ENCODE measurements around the gene ARHGEF11. TPM values are rescaled to one million over a fixed set of nuclear protein-coding genes. Genes with fewer than 3 reads are reported as not detected.
A peak's percentile ranks its signal among the peaks of the same experiment; 100 is the strongest.

ARHGEF11 gene
- total RNA-seq, 1 donor from 2014 or later = 21.0 TPM

- DNase-seq (ENCODE audit: low read depth in 2 of 2) = no peak
Observed at GRCh38 chr1:157047062-157047410, 1.5 kb upstream of the ARHGEF11 start.

- no peak for DNase-seq (ENCODE audit: low read depth in 2 of 2)
Observed at GRCh38 chr1:157044326-157044725, 1.2 kb downstream of the ARHGEF11 start.

DNA sequence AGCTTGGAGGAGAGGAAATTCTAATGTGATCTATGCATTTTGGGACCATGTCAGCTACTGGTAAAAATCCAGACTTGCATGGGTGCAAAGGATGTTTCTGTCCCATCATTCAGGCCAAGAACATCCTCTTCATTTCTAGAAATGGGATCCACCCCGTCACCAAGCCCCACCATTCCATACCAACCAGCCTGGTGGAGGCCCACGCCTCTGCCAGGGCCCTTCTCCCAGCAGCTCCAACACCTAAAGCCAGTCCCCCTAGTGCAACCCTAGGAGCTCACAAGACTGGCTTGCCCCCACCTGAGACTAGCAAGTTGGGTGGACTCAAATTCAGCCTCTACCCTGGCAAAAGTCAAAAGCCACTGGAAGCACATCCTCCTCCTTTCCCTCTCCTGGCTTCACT lies 1.9 kb downstream of the ARHGEF11 start:
- DNase-seq (ENCODE audit: low read depth in 2 of 2) = no peak

DNA sequence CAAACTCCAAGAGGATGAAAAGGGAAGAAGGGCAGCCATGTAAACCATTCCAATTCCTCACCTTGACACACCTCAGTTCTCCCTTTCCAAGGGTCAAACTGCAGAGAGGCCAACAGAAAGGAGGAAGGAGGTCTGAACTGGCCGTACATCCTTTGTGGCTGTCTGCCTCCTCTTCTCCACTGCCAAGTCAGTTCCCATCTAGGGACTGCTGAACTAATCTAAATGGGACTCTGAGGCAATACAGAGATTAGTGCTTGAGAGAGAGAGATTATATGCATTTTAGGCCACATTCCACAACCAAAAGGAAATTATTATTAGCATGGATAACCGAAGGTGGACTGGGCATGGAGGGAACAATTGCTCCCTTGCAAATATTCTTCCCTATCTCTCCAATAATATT lies 2.7 kb downstream of the ARHGEF11 start:
- no peak for DNase-seq (ENCODE audit: low read depth in 2 of 2)

- peak; percentile 26 to 67 for DNase-seq (ENCODE audit: low read depth in 2 of 2)
Observed at GRCh38 chr1:157040802-157041201, 4.7 kb downstream of the ARHGEF11 start.

GRCh38 chr1:157035121-157035520 lies 10.4 kb downstream of the ARHGEF11 start:
- DNase-seq (ENCODE audit: low read depth in 2 of 2) = no peak

- peak in 1 of 2 donors; percentile 56 for DNase-seq (ENCODE audit: low read depth in 2 of 2)
Observed at GRCh38 chr1:157034137-157034800, 11.3 kb downstream of the ARHGEF11 start.

GRCh38 chr1:157033357-157033876 lies 12.1 kb downstream of the ARHGEF11 start:
- DNase-seq (ENCODE audit: low read depth in 2 of 2) = no peak

DNA sequence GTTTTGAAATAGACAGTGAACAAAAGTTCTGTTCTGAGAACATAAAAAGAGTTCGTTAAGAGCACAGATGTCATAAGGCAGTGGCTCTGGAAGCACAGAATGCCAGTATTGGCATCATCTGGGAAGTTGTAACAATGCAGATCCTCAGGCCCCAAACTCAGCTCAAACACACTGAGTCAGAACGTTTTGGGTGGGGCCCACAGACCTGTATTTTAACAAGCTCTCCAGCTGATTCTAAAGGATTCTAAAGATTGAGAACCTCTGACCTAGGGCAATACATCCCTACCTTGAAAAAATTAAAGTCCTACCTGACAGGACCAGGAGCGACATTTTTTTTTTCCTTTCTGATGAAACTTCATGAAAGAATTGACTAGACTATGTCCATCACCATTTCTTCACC lies 13.2 kb downstream of the ARHGEF11 start:
- no peak for DNase-seq (ENCODE audit: low read depth in 2 of 2)

GRCh38 chr1:157030728-157031127 lies 14.8 kb downstream of the ARHGEF11 start:
- no peak for DNase-seq (ENCODE audit: low read depth in 2 of 2)

DNA sequence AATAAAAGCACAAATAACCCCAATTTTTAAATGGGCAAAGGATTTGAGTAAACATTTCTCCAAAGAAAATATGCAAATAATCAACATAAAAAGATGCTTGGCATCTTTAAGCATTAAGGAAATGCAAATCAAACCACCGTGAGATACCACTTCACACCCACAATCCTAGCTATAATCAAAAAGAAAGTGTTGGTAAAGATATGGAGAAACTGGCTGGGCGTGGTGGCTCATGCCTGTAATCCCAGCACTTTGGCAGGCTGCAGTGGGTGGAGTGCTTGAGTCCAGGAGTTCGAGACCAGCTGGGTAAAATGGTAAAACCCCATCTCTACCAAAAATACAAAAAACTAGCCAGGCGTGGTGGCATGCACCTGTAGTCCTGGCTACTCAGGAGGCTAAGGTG lies 16.9 kb downstream of the ARHGEF11 start:
- DNase-seq (ENCODE audit: low read depth in 2 of 2) = no peak

DNA sequence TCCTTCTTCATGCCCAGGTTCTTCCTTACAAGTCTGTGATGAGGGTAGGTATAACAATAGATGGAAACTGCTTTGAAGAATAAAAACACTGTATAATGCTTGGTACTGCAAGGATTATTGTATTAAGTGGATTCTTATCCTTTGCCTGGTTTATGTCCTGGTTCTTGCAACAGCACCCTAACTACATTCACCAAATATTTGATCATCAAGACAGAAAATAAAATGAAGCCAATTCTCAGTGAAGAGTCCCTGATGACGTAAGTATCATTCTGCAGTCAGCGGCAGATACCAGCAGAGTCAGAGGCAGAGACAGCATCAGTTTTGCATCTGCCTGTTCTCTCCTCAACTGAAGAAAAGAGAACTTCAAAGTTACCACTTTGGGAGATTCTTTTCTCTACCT lies 19.7 kb downstream of the ARHGEF11 start:
- DNase-seq (ENCODE audit: low read depth in 2 of 2) = no peak

- DNase-seq (ENCODE audit: low read depth in 2 of 2) = no peak
Observed at GRCh38 chr1:157025385-157025784, 20.2 kb downstream of the ARHGEF11 start.

DNA sequence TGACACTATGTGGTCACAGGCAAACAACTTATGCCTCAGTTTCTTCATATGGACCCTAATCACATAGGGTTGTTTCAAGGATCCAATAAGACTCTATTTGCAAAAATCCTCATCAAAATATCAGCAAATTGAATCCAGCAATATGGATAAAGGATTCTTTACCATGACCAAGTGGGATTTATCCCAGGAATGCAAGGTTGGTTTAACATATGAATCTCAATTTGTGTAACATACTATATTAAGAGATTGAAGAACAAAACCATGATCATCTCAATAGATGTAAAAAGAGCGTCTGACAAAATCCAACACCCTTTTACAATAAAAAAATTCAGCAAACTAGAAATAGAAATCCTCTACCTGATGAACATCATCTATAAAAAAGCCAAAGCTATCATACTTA lies 23.9 kb downstream of the ARHGEF11 start:
- no peak for DNase-seq (ENCODE audit: low read depth in 2 of 2)

- DNase-seq (ENCODE audit: low read depth in 2 of 2) = no peak
Observed at GRCh38 chr1:157019457-157019856, 26.1 kb downstream of the ARHGEF11 start.

DNA sequence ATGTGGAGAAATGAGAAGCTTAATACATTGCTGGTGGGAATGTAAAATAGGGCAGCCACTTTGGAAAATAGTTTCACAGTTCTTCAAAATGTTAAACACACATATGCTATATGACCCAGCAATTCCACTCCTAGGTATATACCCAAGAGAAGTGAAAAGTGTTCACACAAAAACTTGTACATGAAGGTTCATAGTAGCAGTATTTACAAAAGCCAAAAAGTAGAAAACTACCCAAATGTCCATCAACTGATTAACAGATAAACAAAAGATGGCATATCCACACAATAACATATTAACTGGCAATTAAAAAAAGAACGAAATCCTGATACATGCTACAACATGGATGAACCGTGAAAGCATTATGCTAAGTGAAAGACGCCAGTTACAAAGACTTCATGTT lies 33.7 kb downstream of the ARHGEF11 start:
- DNase-seq (ENCODE audit: low read depth in 2 of 2) = no peak

DNA sequence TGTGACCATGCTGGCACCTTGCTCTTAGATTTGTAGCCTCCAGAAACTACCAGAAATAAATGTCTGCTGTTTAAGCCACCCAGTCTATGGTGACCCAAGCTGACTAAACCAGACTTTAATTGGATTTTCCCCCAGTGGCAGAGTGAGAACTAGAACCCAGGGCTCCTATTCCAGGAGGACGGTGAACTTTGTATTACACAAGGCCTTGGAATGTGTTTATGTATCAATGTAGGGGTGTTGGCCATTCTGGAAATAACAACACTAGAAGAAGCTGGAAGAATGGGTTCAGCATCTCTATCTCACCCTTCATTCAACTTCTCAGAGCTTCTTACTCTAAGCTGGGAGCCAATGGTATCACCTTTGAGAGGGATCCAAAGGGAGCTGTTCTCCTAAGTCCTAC lies 37.0 kb downstream of the ARHGEF11 start:
- DNase-seq (ENCODE audit: low read depth in 2 of 2) = no peak

GRCh38 chr1:157007306-157007705 lies 38.2 kb downstream of the ARHGEF11 start:
- DNase-seq (ENCODE audit: low read depth in 2 of 2) = no peak

DNA sequence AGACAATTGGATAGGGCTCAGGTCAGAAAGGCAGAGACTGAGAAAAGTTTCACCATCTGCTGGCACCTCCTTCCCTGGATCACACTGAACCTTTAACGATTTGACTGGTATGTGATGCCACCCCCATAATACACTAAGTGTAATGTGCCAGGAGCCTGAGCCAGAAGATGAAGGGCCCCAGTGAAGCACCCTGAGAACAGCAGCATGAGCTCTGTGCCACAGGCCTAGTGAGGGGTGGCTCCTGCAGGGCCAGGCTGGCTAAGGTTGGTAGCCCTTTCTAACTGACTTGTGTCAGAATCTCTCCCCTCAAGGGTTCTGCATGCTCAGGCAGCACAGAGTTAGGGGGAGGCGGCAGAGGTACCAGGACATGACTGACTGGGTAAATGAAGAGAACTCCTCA lies 38.9 kb downstream of the ARHGEF11 start:
- no peak for DNase-seq (ENCODE audit: low read depth in 2 of 2)

- DNase-seq (ENCODE audit: low read depth in 2 of 2) = no peak
Observed at GRCh38 chr1:157005965-157006364, 39.6 kb downstream of the ARHGEF11 start.

GRCh38 chr1:157004806-157005205 lies 40.7 kb downstream of the ARHGEF11 start:
- DNase-seq (ENCODE audit: low read depth in 2 of 2) = peak; percentile 28 to 46

DNA sequence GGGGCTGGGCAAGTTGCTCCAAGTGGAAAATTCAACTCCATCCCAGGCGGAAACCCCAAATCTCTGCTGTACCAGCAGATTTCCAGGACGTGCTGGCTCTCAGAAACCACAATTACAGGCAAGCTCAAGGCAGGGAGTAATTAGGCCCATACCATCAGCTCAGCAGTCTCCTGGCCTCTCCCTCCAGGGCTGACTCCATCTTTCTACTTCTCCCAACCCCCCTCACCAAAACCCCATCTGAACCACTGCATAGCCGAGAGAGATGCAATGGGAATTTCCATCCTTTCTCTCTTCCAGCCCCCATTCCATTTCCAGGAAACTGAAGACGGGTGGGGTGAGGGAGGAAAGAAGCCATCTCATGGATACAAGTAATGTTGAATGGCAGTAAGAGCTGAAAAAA lies 41.2 kb downstream of the ARHGEF11 start:
- DNase-seq (ENCODE audit: low read depth in 2 of 2) = no peak

DNA sequence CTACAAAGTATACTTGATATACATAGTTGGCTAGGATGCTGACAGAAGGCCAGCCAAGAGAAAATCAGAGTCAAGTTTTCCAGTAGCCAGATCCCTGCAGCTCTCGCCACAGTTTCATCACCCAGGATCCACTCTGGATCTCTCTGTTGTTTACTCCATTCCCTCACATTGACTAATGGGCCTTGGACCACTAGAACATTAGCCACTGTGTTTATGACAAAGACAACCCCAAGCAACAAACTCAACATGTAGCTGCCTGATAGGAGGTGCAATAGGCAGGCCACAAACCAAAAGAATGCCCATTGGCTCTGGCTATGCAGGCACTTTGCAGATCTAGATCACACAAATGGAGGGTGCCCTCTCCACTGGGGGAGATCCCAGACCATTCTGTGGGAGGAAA lies 44.2 kb downstream of the ARHGEF11 start:
- DNase-seq (ENCODE audit: low read depth in 2 of 2) = no peak

- DNase-seq (ENCODE audit: low read depth in 2 of 2) = peak in 1 of 2 donors; percentile 41
Observed at GRCh38 chr1:157000686-157001085, 44.9 kb downstream of the ARHGEF11 start.

Data from lung microvascular endothelial cell (primary cell).